WTC11 (cell line): ENCODE measurements around the gene CYP8B1. TPM values are rescaled to one million over a fixed set of nuclear protein-coding genes. Genes with fewer than 3 reads are reported as not detected.

Experiments used
- ATAC-seq: fragments of 200-7000 bp; cut with Tn5 transposase; 2 replicates; pipeline ENCODE4 v1.10.0; 2021; ENCODE audit warnings: mild to moderate bottlenecking, moderate library complexity
- CTCF ChIA-PET: fragments of 300-600 bp; sonication (Branson Sonifier 250); formaldehyde crosslinking; loops from one replicate; lab custom pipeline; 2021; ENCODE audit warnings: antibody characterized with exemption; lab: Charles Lee
- POLR2A ChIA-PET: fragments of 350-600 bp; sonication (Branson Sonifier 250); formaldehyde crosslinking; loops from one replicate; lab custom pipeline; 2021; ENCODE audit warnings: antibody characterized with exemption; lab: Charles Lee
- DNase-seq: peaks from one replicate; pipeline ENCODE4 v3.0.0; 2021; ENCODE audit warnings: low spot score
- H3K27ac Mint-ChIP-seq: 2 replicates; pipeline ENCODE4 v1.8.0; 2021; ENCODE audit warnings: mixed read lengths
- H3K27me3 Mint-ChIP-seq: 2 replicates; pipeline ENCODE4 v1.8.0; 2021; ENCODE audit warnings: low read depth, mild to moderate bottlenecking, moderate library complexity, mixed read lengths
- H3K36me3 Mint-ChIP-seq: 2 replicates; pipeline ENCODE4 v1.8.0; 2021; ENCODE audit warnings: mixed read lengths
- H3K4me1 Mint-ChIP-seq: 2 replicates; pipeline ENCODE4 v1.8.0; 2022; ENCODE audit warnings: mixed read lengths
- H3K4me3 Mint-ChIP-seq: 2 replicates; pipeline ENCODE4 v1.8.0; 2021; ENCODE audit warnings: mild to moderate bottlenecking, moderate library complexity, mixed read lengths
- H3K9me3 Mint-ChIP-seq: 2 replicates; pipeline ENCODE4 v1.8.0; 2021; ENCODE audit warnings: mixed read lengths
- CTCF ChIP-seq: fragments of 200-600 bp; IDR thresholded peaks from 2 replicates; pipeline ENCODE4 v1.8.0; 2022; ENCODE audit warnings: antibody characterized with exemption
- E2F4 ChIP-seq: sonication (generic); formaldehyde crosslinking; IDR thresholded peaks from 2 replicates; pipeline ENCODE4 v1.8.1; 2022; ENCODE audit warnings: low read depth, mild to moderate bottlenecking, moderate library complexity, missing genetic modification reagents, borderline replicate concordance
- ERG ChIP-seq: fragments of 250-450 bp; sonication (Bioruptor Pico); IDR thresholded peaks from 2 replicates; pipeline ENCODE4 v1.8.0; 2021; ENCODE audit warnings: mild to moderate bottlenecking
- ESRRA ChIP-seq: sonication (generic); formaldehyde crosslinking; IDR thresholded peaks from 2 replicates; pipeline ENCODE4 v1.8.1; 2022; ENCODE audit warnings: mild to moderate bottlenecking, missing genetic modification reagents, borderline replicate concordance
- MAX ChIP-seq: sonication (generic); formaldehyde crosslinking; IDR thresholded peaks from 2 replicates; pipeline ENCODE4 v1.8.0; 2022; ENCODE audit warnings: mild to moderate bottlenecking, missing genetic modification reagents
- MXD4 ChIP-seq: fragments of 250-450 bp; sonication (Bioruptor Pico); IDR thresholded peaks from 2 replicates; pipeline ENCODE4 v1.8.0; 2021; ENCODE audit warnings: mild to moderate bottlenecking, moderate library complexity, borderline replicate concordance
- NFATC4 ChIP-seq: fragments of 250-450 bp; sonication (Bioruptor Pico); IDR thresholded peaks from 2 replicates; pipeline ENCODE4 v1.9.0; 2021; ENCODE audit warnings: mild to moderate bottlenecking
- NFE2L1 ChIP-seq: sonication (generic); formaldehyde crosslinking; IDR thresholded peaks from 2 replicates; pipeline ENCODE4 v1.8.1; 2023; ENCODE audit warnings: missing genetic modification reagents
- NR1H2 ChIP-seq: sonication (generic); formaldehyde crosslinking; IDR thresholded peaks from 2 replicates; pipeline ENCODE4 v1.9.0; 2021; ENCODE audit warnings: mild to moderate bottlenecking, moderate library complexity, missing genetic modification reagents
- NR3C1 ChIP-seq: sonication (generic); formaldehyde crosslinking; conservative IDR thresholded peaks from 2 replicates; pipeline ENCODE4 v1.8.1; 2023; ENCODE audit warnings: low read depth, mild to moderate bottlenecking, missing genetic modification reagents
- SOX15 ChIP-seq: fragments of 250-450 bp; sonication (Bioruptor Pico); IDR thresholded peaks from 2 replicates; pipeline ENCODE4 v1.9.0; 2021; ENCODE audit warnings: mild to moderate bottlenecking
- USF1 ChIP-seq: sonication (generic); formaldehyde crosslinking; IDR thresholded peaks from 2 replicates; pipeline ENCODE4 v1.8.0; 2022; ENCODE audit warnings: mild to moderate bottlenecking, missing genetic modification reagents
- ZNF138 ChIP-seq: sonication (generic); formaldehyde crosslinking; conservative IDR thresholded peaks from 2 replicates; pipeline ENCODE4 v1.8.1; 2022; ENCODE audit warnings: mild to moderate bottlenecking, moderate library complexity, missing genetic modification reagents
- ZNF232 ChIP-seq: sonication (generic); formaldehyde crosslinking; IDR thresholded peaks from 2 replicates; pipeline ENCODE4 v1.8.0; 2022; ENCODE audit warnings: mild to moderate bottlenecking, missing genetic modification reagents
- ZNF281 ChIP-seq: sonication (generic); formaldehyde crosslinking; IDR thresholded peaks from 2 replicates; pipeline ENCODE4 v1.8.0; 2023; ENCODE audit warnings: mild to moderate bottlenecking, missing genetic modification reagents
- ZNF416 ChIP-seq: fragments of 250-450 bp; sonication (Bioruptor Pico); IDR thresholded peaks from 2 replicates; pipeline ENCODE4 v1.9.0; 2021; ENCODE audit warnings: mild to moderate bottlenecking, inconsistent platforms
- total RNA-seq: library from RNA; stranded (reverse); gene quantifications from 3 replicates; pipeline ENCODE4 v1.2.3, GENCODE V29; 2021
- TF ChIP-seq, protein P1 (sequence below): sonication (generic); formaldehyde crosslinking; IDR thresholded peaks from 2 replicates; pipeline ENCODE4 v1.8.1; 2023; ENCODE audit warnings: mild to moderate bottlenecking, missing genetic modification reagents
- TF ChIP-seq, protein P2 (sequence below): fragments of 250-450 bp; sonication (Bioruptor Pico); IDR thresholded peaks from 2 replicates; pipeline ENCODE4 v2.1.2; 2022; ENCODE audit warnings: mild to moderate bottlenecking, moderate library complexity

CYP8B1 gene
- total RNA-seq, 1 experiment from 2014 or later = 0.13 TPM

DNA sequence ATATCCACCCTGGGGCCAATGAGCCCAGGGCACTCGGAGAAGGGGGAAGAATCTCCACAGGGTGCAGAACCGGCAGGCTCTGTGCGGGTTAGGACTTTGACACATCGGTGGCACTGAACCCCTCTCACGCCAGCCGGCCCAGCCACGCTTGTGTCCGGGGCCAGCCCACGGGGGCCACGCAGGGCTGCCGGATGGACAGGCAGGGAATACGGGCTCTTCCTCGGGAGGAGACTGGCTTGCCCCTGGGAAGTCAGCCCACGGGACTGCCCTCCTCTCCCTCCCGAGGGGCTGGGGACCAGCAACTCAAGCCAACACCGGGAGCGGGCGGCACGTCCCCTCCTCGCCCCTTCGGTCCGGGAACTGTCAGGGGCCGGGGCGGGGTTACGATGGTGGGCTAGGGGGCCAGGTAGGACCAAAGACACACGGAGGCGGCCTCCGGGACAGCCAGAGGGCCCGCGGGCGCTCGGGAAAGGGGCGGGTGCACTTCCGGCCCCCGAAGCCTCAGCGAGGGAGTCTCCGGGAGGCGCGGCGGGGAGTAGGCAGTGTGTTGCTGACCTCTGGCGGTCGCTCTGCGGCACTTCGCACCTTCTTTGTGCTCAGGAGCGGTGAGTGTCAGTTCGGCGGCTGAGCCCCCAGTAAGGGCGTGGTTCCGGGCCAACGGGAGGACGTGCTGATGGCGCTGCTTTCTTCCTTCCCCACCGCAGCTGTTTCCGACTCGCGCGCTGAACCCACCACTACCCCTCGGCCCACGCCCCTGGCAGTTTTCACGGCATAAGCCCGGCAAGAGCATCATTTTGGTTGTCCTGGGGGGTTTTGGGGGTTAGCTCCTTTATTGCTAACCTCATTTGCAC lies 5.1 kb upstream of the CYP8B1 start (continued):
- no peak for TF ChIP-seq ERG
- TF ChIP-seq ZNF416 (CRISPR knock-in tag) = no peak
- TF ChIP-seq USF1 (CRISPR knock-in tag) = no peak

DNA sequence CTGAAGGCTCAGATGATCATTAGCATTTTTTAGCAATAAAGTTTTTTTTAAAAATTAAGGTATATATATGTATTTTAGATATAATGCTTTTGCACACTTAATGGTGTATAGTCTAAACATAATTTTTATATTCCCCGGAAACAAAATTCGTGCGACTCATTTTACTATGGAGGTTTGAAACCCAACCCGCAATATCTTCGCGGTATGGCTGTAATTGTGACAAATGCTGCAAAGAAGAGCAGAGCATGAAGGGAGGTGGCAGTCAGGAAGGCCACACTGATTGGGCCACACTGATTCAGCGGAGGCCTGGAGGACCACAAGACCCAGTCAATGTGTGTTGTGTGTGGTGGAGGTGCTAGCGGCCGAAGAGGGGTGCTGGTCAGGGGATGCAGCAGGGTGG lies 4.5 kb upstream of the CYP8B1 start:
- Mint-ChIP-seq H3K4me3 (peak overlapping the region; percentile 85), H3K27ac (no peak overlapping the region), H3K36me3 (no peaks in the 10 kb centered on the region), H3K27me3 (peaks cover 7% of the 10 kb centered on the region), H3K9me3 (no peaks in the 10 kb centered on the region), H3K4me1 (peaks cover 25% of the 10 kb centered on the region)
- ChIA-PET POLR2A (no interaction called here), CTCF (no interaction called here)
- DNase-seq (no peak), ATAC-seq (no peak)
- TF ChIP-seq CTCF (no peak), SOX15 (CRISPR knock-in tag) (no peak), NR3C1 (CRISPR knock-in tag) (no peak), ZNF232 (no peak), NFE2L1 (CRISPR knock-in tag) (no peak), ESRRA (CRISPR knock-in tag) (no peak)

GRCh38 chr3:42877881-42878280 lies 2.2 kb upstream of the CYP8B1 start:
- TF ChIP-seq, protein P1, sequence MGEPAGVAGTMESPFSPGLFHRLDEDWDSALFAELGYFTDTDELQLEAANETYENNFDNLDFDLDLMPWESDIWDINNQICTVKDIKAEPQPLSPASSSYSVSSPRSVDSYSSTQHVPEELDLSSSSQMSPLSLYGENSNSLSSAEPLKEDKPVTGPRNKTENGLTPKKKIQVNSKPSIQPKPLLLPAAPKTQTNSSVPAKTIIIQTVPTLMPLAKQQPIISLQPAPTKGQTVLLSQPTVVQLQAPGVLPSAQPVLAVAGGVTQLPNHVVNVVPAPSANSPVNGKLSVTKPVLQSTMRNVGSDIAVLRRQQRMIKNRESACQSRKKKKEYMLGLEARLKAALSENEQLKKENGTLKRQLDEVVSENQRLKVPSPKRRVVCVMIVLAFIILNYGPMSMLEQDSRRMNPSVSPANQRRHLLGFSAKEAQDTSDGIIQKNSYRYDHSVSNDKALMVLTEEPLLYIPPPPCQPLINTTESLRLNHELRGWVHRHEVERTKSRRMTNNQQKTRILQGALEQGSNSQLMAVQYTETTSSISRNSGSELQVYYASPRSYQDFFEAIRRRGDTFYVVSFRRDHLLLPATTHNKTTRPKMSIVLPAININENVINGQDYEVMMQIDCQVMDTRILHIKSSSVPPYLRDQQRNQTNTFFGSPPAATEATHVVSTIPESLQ = no peak
- TF ChIP-seq NFATC4 (CRISPR knock-in tag) (no peak), E2F4 (CRISPR knock-in tag) (no peak), ZNF138 (CRISPR knock-in tag) (no peak), MAX (CRISPR knock-in tag) (no peak), NR1H2 (no peak), MXD4 (CRISPR knock-in tag) (no peak), ZNF281 (CRISPR knock-in tag) (no peak), NR3C1 (CRISPR knock-in tag) (no peak)
- TF ChIP-seq, protein P2, sequence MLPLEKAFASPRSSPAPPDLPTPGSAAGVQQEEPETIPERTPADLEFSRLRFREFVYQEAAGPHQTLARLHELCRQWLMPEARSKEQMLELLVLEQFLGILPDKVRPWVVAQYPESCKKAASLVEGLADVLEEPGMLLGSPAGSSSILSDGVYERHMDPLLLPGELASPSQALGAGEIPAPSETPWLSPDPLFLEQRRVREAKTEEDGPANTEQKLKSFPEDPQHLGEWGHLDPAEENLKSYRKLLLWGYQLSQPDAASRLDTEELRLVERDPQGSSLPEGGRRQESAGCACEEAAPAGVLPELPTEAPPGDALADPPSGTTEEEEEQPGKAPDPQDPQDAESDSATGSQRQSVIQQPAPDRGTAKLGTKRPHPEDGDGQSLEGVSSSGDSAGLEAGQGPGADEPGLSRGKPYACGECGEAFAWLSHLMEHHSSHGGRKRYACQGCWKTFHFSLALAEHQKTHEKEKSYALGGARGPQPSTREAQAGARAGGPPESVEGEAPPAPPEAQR = no peak
- H3K27ac Mint-ChIP-seq = no peak overlapping the region
- ChIA-PET POLR2A (interaction anchor here (0.6 kb wide), 1 partner anchor 38 kb away, joined by 3 read pairs; no protein-coding TSS in a partner anchor), CTCF (interaction anchor here (2.2 kb wide), 1 partner anchor 47 kb away, joined by 12 read pairs; no protein-coding TSS in a partner anchor)
- DNase-seq (no peak), ATAC-seq (no peak)
- H3K36me3 Mint-ChIP-seq = no peaks in the 10 kb centered on the region
- H3K4me1 Mint-ChIP-seq = peaks cover 19% of the 10 kb centered on the region
- H3K9me3 Mint-ChIP-seq = no peaks in the 10 kb centered on the region
- H3K4me3 Mint-ChIP-seq = no peak overlapping the region
- H3K27me3 Mint-ChIP-seq = peaks cover 7% of the 10 kb centered on the region
